GM18873 (cell line): ENCODE results near the gene ADGRL3.
"Not testable (repeated sequence)": the region's sequence is repeated elsewhere in the genome, so short reads cannot be mapped to it uniquely, and the experiment has no call there.

Experiments
- ATAC-seq: cut with Tn5 transposase; IDR thresholded peaks from one replicate; pipeline ENCODE4 v1.9.1; 2021; ENCODE audit warnings: mild to moderate bottlenecking, moderate library complexity, moderate number of reproducible peaks; ENCODE audit not compliant: unreplicated experiment, low FRiP score

The ADGRL3 gene

GRCh38 chr4:61923179-61923578, 723.1 kb downstream of the ADGRL3 start:
- ATAC-seq: no peak

- no peak for ATAC-seq
Observed at GRCh38 chr4:61924131-61924530, 724.0 kb downstream of the ADGRL3 start.

GRCh38 chr4:61933527-61933926, 733.4 kb downstream of the ADGRL3 start:
- ATAC-seq: no peak

DNA sequence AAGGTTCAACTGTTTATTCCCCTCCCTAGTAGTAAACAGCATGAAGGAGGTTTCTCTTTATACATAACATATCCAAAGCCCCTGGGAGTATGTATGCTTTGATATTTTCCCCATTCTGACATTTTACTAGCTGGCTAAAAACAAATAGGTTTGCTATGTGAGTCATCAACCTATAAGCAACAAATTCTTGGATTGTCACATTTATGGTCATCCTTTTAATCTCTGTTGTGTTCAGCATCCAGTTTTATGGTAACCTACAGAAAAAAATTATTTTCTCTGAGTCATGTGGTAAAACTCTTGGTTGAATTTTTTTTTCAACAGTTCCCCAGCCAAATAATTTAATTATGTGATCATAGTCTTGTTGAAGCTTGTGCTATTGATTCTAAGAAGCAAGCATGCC, 734.1 kb downstream of the ADGRL3 start:
- no peak for ATAC-seq

GRCh38 chr4:61938250-61938846, 738.2 kb downstream of the ADGRL3 start:
- no peak for ATAC-seq

DNA sequence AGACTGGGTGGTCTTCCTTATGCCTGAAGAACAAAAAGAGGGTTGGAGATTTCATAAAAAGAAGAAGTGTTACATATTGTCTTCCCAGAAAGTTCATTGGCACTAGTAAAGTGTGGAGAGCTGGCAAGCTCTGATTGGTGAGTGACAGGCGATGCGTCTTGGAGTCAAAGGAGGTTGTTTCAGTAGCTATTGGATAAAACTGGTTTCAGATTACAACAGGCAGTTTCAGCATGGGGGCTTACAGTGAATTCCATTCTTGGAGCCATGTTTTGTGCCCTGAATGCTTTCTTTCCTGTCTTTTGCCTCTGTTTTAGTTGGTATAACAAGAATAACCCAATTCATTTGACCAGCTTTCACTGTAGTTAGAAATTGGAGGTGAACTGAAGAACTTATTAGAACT, 750.5 kb downstream of the ADGRL3 start:
- no peak for ATAC-seq

- ATAC-seq: no peak
Observed at GRCh38 chr4:61953386-61953785, 753.3 kb downstream of the ADGRL3 start.

DNA sequence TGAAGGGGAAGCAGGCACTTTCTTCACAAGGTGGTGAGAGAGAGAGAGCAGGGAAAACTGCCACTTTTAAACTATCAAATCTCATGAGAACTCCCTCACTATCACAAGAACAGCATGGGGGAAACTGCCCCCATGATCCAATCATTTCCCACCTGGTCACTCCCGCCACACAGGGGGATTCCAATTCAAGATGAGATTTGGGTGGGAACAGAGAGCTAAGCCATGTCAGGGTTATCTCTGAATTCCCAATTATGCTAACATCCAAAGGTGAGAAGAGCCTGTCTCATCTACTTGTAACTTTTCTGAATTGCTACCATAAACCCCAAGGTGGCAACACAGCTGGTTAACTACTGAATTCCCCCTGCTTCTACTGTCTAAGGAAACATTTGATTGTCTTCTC, 758.5 kb downstream of the ADGRL3 start:
- no peak for ATAC-seq

DNA sequence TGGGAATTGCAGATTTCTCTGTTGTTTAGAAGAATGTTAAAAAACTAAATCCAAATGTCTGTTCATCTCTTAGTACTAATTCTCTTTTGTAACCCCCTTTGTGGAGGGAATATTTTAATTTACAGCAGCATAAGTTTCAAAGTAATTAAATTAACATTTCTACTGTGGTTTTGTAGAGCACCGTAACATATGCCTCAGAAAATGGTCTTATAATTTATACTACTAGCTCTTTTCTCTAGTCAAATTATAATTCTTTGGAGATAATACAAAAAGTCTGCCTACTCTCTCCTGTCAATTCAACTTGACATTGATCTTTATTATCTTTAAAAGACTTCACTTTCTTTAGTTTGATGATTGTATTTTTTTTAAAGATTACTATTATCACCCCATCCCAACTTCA, 759.0 kb downstream of the ADGRL3 start:
- no peak for ATAC-seq

DNA sequence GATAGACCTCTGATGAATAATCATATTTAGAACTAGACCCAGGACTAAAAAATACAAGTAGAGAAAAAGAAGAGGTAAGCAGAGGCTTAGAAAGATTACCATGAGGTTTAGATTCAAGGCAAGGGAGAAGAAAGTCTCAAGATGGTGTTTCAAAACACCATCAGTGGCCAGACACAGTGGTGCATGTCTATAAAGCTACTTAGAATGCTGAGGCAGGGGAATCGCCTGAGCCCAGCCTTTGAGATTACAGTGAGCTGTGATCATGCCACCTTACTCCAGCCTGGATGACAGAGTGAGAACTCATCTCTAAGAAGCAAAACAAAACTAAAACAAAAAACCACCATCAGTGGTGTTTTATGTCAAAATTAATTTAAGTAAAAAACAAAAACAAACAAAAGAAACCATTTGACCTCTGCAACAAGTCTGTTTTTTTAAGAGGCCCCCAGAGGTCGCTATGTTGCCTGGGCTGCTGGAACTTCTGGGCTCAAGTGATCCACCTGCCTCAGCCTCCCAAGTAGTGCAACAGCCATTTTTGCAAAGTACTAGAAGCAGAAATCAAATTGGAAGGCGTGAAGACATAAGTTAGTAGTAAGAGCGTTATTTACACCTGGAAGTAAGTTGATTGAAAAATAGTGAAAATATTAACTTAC, 784.3 kb downstream of the ADGRL3 start:
- no peak for ATAC-seq

- ATAC-seq: no peak
Observed at GRCh38 chr4:61985426-61985825, 785.3 kb downstream of the ADGRL3 start.

DNA sequence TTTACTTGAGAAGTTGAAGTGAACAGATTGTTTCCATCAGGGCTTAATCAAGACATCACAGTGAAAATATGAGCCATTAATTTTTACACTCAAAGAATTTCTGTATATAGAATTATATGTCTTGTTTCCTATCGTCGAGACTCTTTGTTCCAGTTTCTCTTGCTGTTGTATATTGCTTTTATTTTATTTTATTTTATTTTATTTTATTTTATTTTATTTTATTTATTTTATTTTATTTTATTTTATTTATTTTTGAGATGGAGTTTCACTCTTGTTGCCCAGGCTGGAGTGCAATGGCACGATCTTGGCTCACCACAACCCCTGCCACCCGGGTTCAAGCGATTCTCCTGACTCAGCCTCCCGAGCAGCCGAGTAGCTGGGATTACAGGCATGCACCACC, 786.8 kb downstream of the ADGRL3 start:
- not testable (repeated sequence) for ATAC-seq

DNA sequence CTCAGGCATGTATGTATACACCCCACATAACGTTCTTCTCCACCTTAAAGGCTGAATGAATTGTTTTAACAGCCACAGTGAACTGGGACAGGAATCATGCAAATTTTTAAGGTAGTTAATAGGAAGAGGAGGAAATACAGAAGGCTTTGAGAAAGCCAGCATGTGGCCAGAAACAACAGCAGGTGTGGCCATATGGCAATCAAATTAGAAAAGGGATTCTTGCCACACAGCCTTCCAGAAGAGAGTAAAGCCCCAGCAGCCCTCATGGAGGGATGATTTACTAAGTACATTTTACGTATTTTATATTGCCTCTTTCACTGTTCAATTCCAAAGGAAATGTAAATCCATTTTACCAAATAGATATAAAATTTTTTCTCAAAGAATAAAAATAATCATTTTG, 792.2 kb downstream of the ADGRL3 start:
- no peak for ATAC-seq

GRCh38 chr4:61994036-61994435, 793.9 kb downstream of the ADGRL3 start:
- no peak for ATAC-seq

- ATAC-seq: no peak
Observed at GRCh38 chr4:61995717-61996340, 795.7 kb downstream of the ADGRL3 start.

DNA sequence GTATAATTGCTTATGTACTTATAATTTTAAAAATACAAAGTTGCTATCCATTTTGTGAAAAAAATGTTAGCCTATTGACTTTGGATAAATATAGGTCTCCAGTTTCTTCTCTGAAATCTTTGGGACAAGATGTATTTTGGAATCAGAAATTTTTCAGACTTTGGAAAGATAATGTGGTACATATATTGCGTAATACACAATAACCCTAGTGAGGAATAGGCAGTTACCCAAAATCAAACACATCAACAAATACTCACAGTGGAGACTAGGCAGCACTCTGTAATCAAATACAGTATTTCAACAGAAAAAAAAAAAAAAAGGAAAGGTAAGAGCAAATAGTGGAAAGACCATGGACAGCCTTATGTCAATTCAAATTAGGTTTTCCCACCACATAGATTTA, 796.8 kb downstream of the ADGRL3 start:
- no peak for ATAC-seq

- ATAC-seq: no peak
Observed at GRCh38 chr4:61997831-61998230, 797.7 kb downstream of the ADGRL3 start.

GRCh38 chr4:62003695-62004094, 803.6 kb downstream of the ADGRL3 start:
- ATAC-seq: no peak

GRCh38 chr4:62004881-62005280, 804.8 kb downstream of the ADGRL3 start:
- no peak for ATAC-seq

- no peak for ATAC-seq
Observed at GRCh38 chr4:62006108-62006507, 806.0 kb downstream of the ADGRL3 start.

- no peak for ATAC-seq
Observed at GRCh38 chr4:62015043-62015739, 815.1 kb downstream of the ADGRL3 start.
